OCI-LY1 (cell line): ENCODE data around the gene FRY.
"Not testable (repeated sequence)": the region's sequence is repeated elsewhere in the genome, so short reads cannot be mapped to it uniquely, and the experiment has no call there.

Source experiments
- H2AFZ ChIP-seq: fragments of 200-600 bp; sonication (generic), shearing (Covaris generic); 2 replicates; pipeline ENCODE4 v1.6.0; 2014; ENCODE audit warnings: antibody characterized with exemption, mild to moderate bottlenecking, low read length
- H3F3A ChIP-seq: fragments of 200-600 bp; sonication (generic), shearing (Covaris generic); 2 replicates; pipeline ENCODE4 v1.6.0; 2014; ENCODE audit warnings: mild to moderate bottlenecking, antibody characterized with exemption, low read length, moderate library complexity; ENCODE audit not compliant: insufficient read depth
- H3K27ac ChIP-seq: fragments of 200-600 bp; sonication (generic); 2 replicates; pipeline ENCODE4 v1.5.1; 2014; ENCODE audit warnings: low read length, mixed run types, mild to moderate bottlenecking, low read depth; ENCODE audit not compliant: poor library complexity, severe bottlenecking
- H3K27me3 ChIP-seq: fragments of 200-600 bp; sonication (generic); 2 replicates; pipeline ENCODE4 v1.6.0; 2014; ENCODE audit warnings: antibody characterized with exemption, mild to moderate bottlenecking, low read length, moderate library complexity; ENCODE audit not compliant: insufficient read depth
- H3K36me3 ChIP-seq: fragments of 200-600 bp; sonication (generic); 2 replicates; pipeline ENCODE4 v1.6.1; 2014; ENCODE audit warnings: mild to moderate bottlenecking, antibody characterized with exemption, low read length, moderate library complexity, mixed read lengths; ENCODE audit not compliant: insufficient read depth
- H3K4me1 ChIP-seq: fragments of 200-600 bp; sonication (generic); 2 replicates; pipeline ENCODE4 v1.5.1; 2014; ENCODE audit warnings: mild to moderate bottlenecking, low read length, moderate library complexity; ENCODE audit not compliant: insufficient read depth, severe bottlenecking
- H3K4me2 ChIP-seq: fragments of 200-600 bp; sonication (generic), shearing (Covaris generic); 2 replicates; pipeline ENCODE4 v1.6.1; 2014; ENCODE audit warnings: low read length
- H3K4me3 ChIP-seq: fragments of 200-600 bp; sonication (generic); 2 replicates; pipeline ENCODE4 v1.5.1; 2014; ENCODE audit warnings: low read length, low read depth, mild to moderate bottlenecking, mixed read lengths; ENCODE audit not compliant: poor library complexity, severe bottlenecking
- H3K79me2 ChIP-seq: fragments of 200-600 bp; shearing (Covaris generic); 2 replicates; pipeline ENCODE4 v1.6.1; 2016; ENCODE audit warnings: mixed run types, low read length, mixed read lengths; ENCODE audit not compliant: insufficient read depth
- H3K9ac ChIP-seq: fragments of 200-600 bp; sonication (generic), shearing (Covaris generic); 2 replicates; pipeline ENCODE4 v1.6.1; 2014; ENCODE audit warnings: mild to moderate bottlenecking, low read length, mixed read lengths
- H3K9me2 ChIP-seq: fragments of 200-600 bp; sonication (generic), shearing (Covaris generic); 2 replicates; pipeline ENCODE4 v1.6.1; 2014; ENCODE audit warnings: low read depth, mild to moderate bottlenecking, low read length, mixed read lengths
- H3K9me3 ChIP-seq: fragments of 200-600 bp; shearing (Covaris generic); 2 replicates; pipeline ENCODE4 v1.6.1; 2014; ENCODE audit warnings: low read length, mixed read lengths
- H4K20me1 ChIP-seq: fragments of 200-600 bp; sonication (generic), shearing (Covaris generic); 2 replicates; pipeline ENCODE4 v1.6.0; 2016; ENCODE audit warnings: mild to moderate bottlenecking, low read length; ENCODE audit not compliant: insufficient read depth
- EZH2 ChIP-seq: fragments of 200-600 bp; sonication (generic), shearing (Covaris generic); IDR thresholded peaks from 2 replicates; pipeline ENCODE4 v1.8.0; 2017; ENCODE audit warnings: borderline replicate concordance, mixed run types, mild to moderate bottlenecking, antibody characterized with exemption, low read length, moderate library complexity, mixed read lengths
- TF ChIP-seq, protein P1 (sequence below): fragments of 200-600 bp; sonication (generic), shearing (Covaris generic); IDR thresholded peaks from 2 replicates; pipeline ENCODE4 v1.5.1; 2017; ENCODE audit warnings: mild to moderate bottlenecking, antibody characterized with exemption, low read length, moderate library complexity, mixed read lengths

Gene FRY

DNA sequence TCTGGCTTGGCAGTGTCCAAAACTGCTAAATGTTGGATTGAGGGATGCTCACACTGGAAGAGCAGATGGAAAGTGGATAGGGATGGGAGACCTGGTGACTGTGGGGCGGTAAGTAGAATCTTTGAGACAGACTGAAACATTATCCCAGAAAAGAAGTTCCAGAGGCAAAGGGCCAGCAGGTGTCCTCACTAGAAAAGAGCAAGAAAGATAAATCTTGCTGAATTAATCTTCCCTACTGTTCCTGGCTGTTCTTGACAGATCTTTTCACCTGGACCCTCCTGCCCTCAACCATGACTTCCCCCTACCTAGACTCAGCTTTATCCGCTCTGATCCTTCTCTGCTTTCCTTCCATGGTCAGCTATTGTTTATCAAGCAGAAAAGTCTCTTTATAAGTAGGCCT lies 35.0 kb upstream of the FRY start:
- no peaks in the 10 kb centered on the region for H3K9me2 ChIP-seq
- TF ChIP-seq EZH2: no peak
- TF ChIP-seq, protein P1, sequence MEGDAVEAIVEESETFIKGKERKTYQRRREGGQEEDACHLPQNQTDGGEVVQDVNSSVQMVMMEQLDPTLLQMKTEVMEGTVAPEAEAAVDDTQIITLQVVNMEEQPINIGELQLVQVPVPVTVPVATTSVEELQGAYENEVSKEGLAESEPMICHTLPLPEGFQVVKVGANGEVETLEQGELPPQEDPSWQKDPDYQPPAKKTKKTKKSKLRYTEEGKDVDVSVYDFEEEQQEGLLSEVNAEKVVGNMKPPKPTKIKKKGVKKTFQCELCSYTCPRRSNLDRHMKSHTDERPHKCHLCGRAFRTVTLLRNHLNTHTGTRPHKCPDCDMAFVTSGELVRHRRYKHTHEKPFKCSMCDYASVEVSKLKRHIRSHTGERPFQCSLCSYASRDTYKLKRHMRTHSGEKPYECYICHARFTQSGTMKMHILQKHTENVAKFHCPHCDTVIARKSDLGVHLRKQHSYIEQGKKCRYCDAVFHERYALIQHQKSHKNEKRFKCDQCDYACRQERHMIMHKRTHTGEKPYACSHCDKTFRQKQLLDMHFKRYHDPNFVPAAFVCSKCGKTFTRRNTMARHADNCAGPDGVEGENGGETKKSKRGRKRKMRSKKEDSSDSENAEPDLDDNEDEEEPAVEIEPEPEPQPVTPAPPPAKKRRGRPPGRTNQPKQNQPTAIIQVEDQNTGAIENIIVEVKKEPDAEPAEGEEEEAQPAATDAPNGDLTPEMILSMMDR: no peak
- no peak overlapping the region for H3K4me3 ChIP-seq
- H3K27me3 ChIP-seq: no peaks in the 10 kb centered on the region
- no peaks in the 10 kb centered on the region for H3K4me1 ChIP-seq
- H2AFZ ChIP-seq: no peak overlapping the region
- H3K79me2 ChIP-seq: no peaks in the 10 kb centered on the region
- H3K9ac ChIP-seq: no peak overlapping the region
- H3K36me3 ChIP-seq: no peaks in the 10 kb centered on the region
- no peaks in the 10 kb centered on the region for H3K9me3 ChIP-seq
- H3F3A ChIP-seq: no peaks in the 10 kb centered on the region
- no peaks in the 10 kb centered on the region for H4K20me1 ChIP-seq
- H3K27ac ChIP-seq: no peak overlapping the region
- H3K4me2 ChIP-seq: no peak overlapping the region

DNA sequence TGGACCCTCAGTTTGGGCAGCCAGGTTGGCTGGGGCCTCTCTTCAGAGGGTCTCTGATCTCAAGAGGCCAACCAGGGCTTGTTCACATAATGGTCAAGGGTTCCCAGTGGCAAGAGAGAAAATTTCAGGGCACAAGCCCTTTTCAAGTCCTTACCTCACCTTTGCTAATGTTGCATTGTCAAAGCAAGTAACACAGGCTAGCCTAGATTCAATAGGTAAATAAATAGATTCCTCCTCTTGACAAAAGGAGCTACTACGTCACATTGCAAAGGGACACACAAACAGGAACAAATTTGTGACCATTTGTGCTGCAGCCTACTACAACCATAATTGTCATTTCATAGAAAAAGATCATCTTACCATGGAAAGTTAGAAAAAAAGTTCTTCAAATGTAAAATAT lies 33.9 kb upstream of the FRY start:
- H3K27ac ChIP-seq: no peak overlapping the region
- no peak overlapping the region for H3K4me2 ChIP-seq
- no peaks in the 10 kb centered on the region for H3K27me3 ChIP-seq
- no peaks in the 10 kb centered on the region for H4K20me1 ChIP-seq
- H3K9me2 ChIP-seq: no peaks in the 10 kb centered on the region
- TF ChIP-seq EZH2: no peak
- TF ChIP-seq, protein P1: no peak
- no peak overlapping the region for H2AFZ ChIP-seq
- no peaks in the 10 kb centered on the region for H3K36me3 ChIP-seq
- no peak overlapping the region for H3K9ac ChIP-seq
- no peaks in the 10 kb centered on the region for H3F3A ChIP-seq
- H3K9me3 ChIP-seq: no peaks in the 10 kb centered on the region
- no peaks in the 10 kb centered on the region for H3K79me2 ChIP-seq
- H3K4me1 ChIP-seq: no peaks in the 10 kb centered on the region
- no peak overlapping the region for H3K4me3 ChIP-seq

DNA sequence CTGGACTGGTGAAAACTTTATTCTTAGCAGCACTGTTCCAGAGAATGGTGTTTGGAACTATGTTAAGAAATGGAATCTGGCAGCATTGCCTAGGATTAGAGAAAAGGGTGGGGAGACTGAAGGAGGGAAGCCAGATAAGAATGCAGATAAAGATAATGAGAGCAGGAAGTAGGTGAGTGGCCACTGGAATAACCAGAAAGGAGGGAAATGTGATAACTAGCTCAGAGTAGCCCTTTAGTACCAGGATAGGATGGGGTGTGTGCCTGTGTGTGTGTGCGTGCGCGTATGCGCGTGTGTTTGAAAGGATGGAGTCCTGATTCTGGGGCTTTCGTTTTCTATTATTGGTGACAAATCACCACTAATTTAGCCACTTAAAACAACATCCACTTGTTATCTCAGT lies 33.4 kb upstream of the FRY start:
- no peak overlapping the region for H3K9ac ChIP-seq
- H3K79me2 ChIP-seq: no peaks in the 10 kb centered on the region
- H3K4me3 ChIP-seq: no peak overlapping the region
- no peaks in the 10 kb centered on the region for H4K20me1 ChIP-seq
- no peaks in the 10 kb centered on the region for H3K9me3 ChIP-seq
- H3K9me2 ChIP-seq: no peaks in the 10 kb centered on the region
- H3K27ac ChIP-seq: no peak overlapping the region
- H3K4me2 ChIP-seq: no peak overlapping the region
- no peaks in the 10 kb centered on the region for H3F3A ChIP-seq
- H3K36me3 ChIP-seq: no peaks in the 10 kb centered on the region
- H3K4me1 ChIP-seq: no peaks in the 10 kb centered on the region
- no peak overlapping the region for H2AFZ ChIP-seq
- H3K27me3 ChIP-seq: no peaks in the 10 kb centered on the region
- TF ChIP-seq EZH2: no peak
- TF ChIP-seq, protein P1: no peak

DNA sequence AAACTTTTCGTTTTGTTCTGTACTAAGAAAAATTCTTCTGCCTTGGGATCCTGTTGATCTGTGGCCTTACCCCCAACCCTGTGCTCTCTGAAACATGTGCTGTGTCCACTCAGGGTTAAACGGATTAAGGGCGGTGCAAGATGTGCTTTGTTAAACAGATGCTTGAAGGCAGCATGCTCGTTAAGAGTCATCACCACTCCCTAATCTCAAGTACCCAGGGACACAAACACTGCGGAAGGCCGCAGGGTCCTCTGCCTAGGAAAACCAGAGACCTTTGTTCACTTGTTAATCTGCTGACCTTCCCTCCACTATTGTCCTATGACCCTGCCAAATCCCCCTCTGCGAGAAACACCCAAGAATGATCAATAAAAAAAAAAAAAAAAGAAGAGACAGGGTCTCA lies 30.8 kb upstream of the FRY start:
- H3K9ac ChIP-seq, H3K9me2 ChIP-seq, H3K27me3 ChIP-seq, H3K4me3 ChIP-seq, H3K36me3 ChIP-seq, H4K20me1 ChIP-seq, H3F3A ChIP-seq, H3K4me1 ChIP-seq, H2AFZ ChIP-seq, H3K9me3 ChIP-seq, H3K4me2 ChIP-seq, H3K27ac ChIP-seq, H3K79me2 ChIP-seq: not testable (repeated sequence)
